Upper lobe of left lung (tissue), 4 donors: ENCODE data around the gene NDUFA5.

ENCODE experiments used
- CTCF ChIP-seq, 6 experiments: fragments of 450-650 bp in 4 of 6; fragments of 200-600 bp in 2 of 6; sonication (generic) in 2 of 6; IDR thresholded peaks; one replicate each; pipeline ENCODE4 v1.5.1; 2016 to 2019; ENCODE audit warnings: antibody characterized with exemption in 6 of 6
- EP300 ChIP-seq, 4 donors: sonication (generic); formaldehyde crosslinking; IDR thresholded peaks; one replicate each; pipeline ENCODE4 v1.5.1; 2017; ENCODE audit warnings: antibody characterized with exemption in 4 of 4, control low read depth in 2 of 4
- POLR2A ChIP-seq, 4 donors: fragments of 450-650 bp; IDR thresholded peaks; one replicate each; pipeline ENCODE4 v1.5.1; 2016 to 2017; ENCODE audit warnings: antibody characterized with exemption in 4 of 4, mild to moderate bottlenecking in 2 of 4
- POLR2AphosphoS5 ChIP-seq, 2 donors: sonication (generic); formaldehyde crosslinking; IDR thresholded peaks; one replicate each; pipeline ENCODE4 v1.5.1; 2017; ENCODE audit warnings: antibody characterized with exemption in 2 of 2

- no peak for TF ChIP-seq POLR2A (IDR thresholded peaks at IDR 0.05)
- peak in 5 of 6 experiments; percentile 15 to 51 (median 21) for TF ChIP-seq CTCF (IDR thresholded peaks at IDR 0.05)
- TF ChIP-seq POLR2AphosphoS5 (IDR thresholded peaks at IDR 0.05) = no peak
- no peak for TF ChIP-seq EP300 (IDR thresholded peaks at IDR 0.05)
Measured at GRCh38 chr7:123537026-123537642, 20.5 kb downstream of the NDUFA5 start.
